K562 (cell line): ENCODE data around the gene NDFIP1. TPM values are rescaled to one million over a fixed set of nuclear protein-coding genes. Genes with fewer than 3 reads are reported as not detected.

Experiments used
- ATAC-seq: fragments of 200-7000 bp; cut with Tn5 transposase; 3 replicates; pipeline ENCODE4 v1.9.1; 2020; ENCODE audit warnings: moderate library complexity
- BruUV-seq: library from RNA; stranded (reverse); fragments of 400-500 nt; replicated peaks from 2 replicates; lab custom pipeline; 2021; lab: Mats Ljungman, UMichigan
- CTCF ChIA-PET: fragments of 300-600 bp; formaldehyde crosslinking; extraction: SDS; loops from one replicate; lab custom pipeline; 2021; ENCODE audit warnings: low intra/inter-chr PET ratio; lab: Yijun Ruan, JAX
- POLR2A ChIA-PET: fragments of 300-600, 350-650 bp; sonication (Branson Sonifier 250); formaldehyde crosslinking; extraction: SDS; loops from one replicate; lab custom pipeline; 2021; ENCODE audit warnings: antibody characterized with exemption, inconsistent platforms; lab: Yijun Ruan, JAX
- DNase-seq, 4 experiments: peaks; one replicate each; pipeline versions ENCODE4 v3.0.0 to v3.0.0-alpha.2; 2011 to 2018; ENCODE audit warnings: low spot score in 3 of 4, mixed read lengths in 3 of 4; ENCODE audit errors: extremely low read depth in 1 of 4
- FAIRE-seq: peaks from 2 replicates; lab custom pipeline; 2011; peaks lifted over from hg19 to GRCh38; lab: Jason Lieb, UNC
- H2AFZ ChIP-seq: 2 replicates; pipeline ENCODE4 v1.6.0; 2011; ENCODE audit warnings: low read depth, low read length, control low read depth, inconsistent platforms
- H3K27ac ChIP-seq: fragments of 200-600 bp; 3 replicates; pipeline ENCODE4 v1.8.0; 2011; ENCODE audit warnings: low read depth, mild to moderate bottlenecking, control low read depth, inconsistent platforms, low read length, moderate library complexity, mixed read lengths; ENCODE audit errors: extremely low read depth
- H3K27me3 ChIP-seq, 2 experiments: fragments of 300-600 bp in 1 of 2; 2 replicates in 1 of 2; 3 replicates in 1 of 2; pipeline versions ENCODE4 v1.6.0 to v1.8.0; 2011; ENCODE audit warnings: inconsistent platforms in 2 of 2, low read length in 2 of 2, mild to moderate bottlenecking in 1 of 2, mixed read lengths in 1 of 2, moderate library complexity in 1 of 2; ENCODE audit not compliant: control insufficient read depth in 2 of 2, insufficient read depth in 2 of 2
- H3K36me3 ChIP-seq: fragments of 300-600 bp; 3 replicates; pipeline ENCODE4 v1.8.0; 2011; ENCODE audit warnings: mild to moderate bottlenecking, low read length, inconsistent platforms; ENCODE audit not compliant: control insufficient read depth, insufficient read depth
- H3K4me1 ChIP-seq, 2 experiments: fragments of 200-600 bp in 1 of 2; replicated peaks in 1 of 2; 2 replicates in 1 of 2; 3 replicates in 1 of 2; pipeline versions ENCODE4 v1.5.1 to v1.8.0; 2011; ENCODE audit warnings: inconsistent platforms in 2 of 2, low read length in 2 of 2, mild to moderate bottlenecking in 1 of 2, mixed read lengths in 1 of 2, moderate library complexity in 1 of 2; ENCODE audit not compliant: control insufficient read depth in 2 of 2, insufficient read depth in 2 of 2
- H3K4me2 ChIP-seq: 2 replicates; pipeline ENCODE4 v1.6.1; 2011; ENCODE audit warnings: low read length, control low read depth, inconsistent platforms, mixed read lengths; ENCODE audit not compliant: insufficient read depth
- H3K4me3 ChIP-seq: fragments of 200-600 bp; sonication (generic), shearing (Covaris generic); 2 replicates; pipeline ENCODE4 v1.5.1; 2016; ENCODE audit warnings: control low read depth, inconsistent platforms
- H3K79me2 ChIP-seq: fragments of 200-600 bp; 3 replicates; pipeline ENCODE4 v1.8.0; 2011; ENCODE audit warnings: low read length, inconsistent platforms; ENCODE audit not compliant: control insufficient read depth, insufficient read depth
- H3K9ac ChIP-seq, 2 experiments: 2 replicates each; pipeline versions ENCODE4 v1.6.0 to v1.6.1; 2011; ENCODE audit warnings: low read depth in 2 of 2, low read length in 2 of 2, control low read depth in 1 of 2, inconsistent platforms in 1 of 2, mild to moderate bottlenecking in 1 of 2, mixed read lengths in 1 of 2; ENCODE audit not compliant: insufficient read depth in 1 of 2
- H3K9me1 ChIP-seq: one replicate; pipeline ENCODE4 v1.6.0; 2011; ENCODE audit warnings: inconsistent platforms, mild to moderate bottlenecking, low read length, moderate library complexity; ENCODE audit not compliant: control insufficient read depth, insufficient read depth
- H3K9me3 ChIP-seq: replicated peaks from 2 replicates; pipeline ENCODE4 v1.5.1; 2011; ENCODE audit warnings: low read depth, low read length, inconsistent platforms; ENCODE audit not compliant: control insufficient read depth, insufficient read depth
- H4K20me1 ChIP-seq: replicated peaks from 2 replicates; pipeline ENCODE4 v1.6.1; 2011; ENCODE audit warnings: low read length, inconsistent platforms, mixed read lengths; ENCODE audit not compliant: control insufficient read depth, insufficient read depth
- KLF13 ChIP-seq: fragments of 450-650 bp; IDR thresholded peaks from 2 replicates; pipeline ENCODE4 v1.6.1; 2016; ENCODE audit warnings: missing genetic modification characterization, low read depth, mild to moderate bottlenecking, missing compliant biosample characterization, moderate library complexity, borderline replicate concordance
- MAFK ChIP-seq: IDR thresholded peaks from 2 replicates; pipeline ENCODE4 v1.6.1; 2011; ENCODE audit warnings: low read length, improper control_type of control experiment
- MEF2A ChIP-seq: IDR thresholded peaks from 2 replicates; pipeline ENCODE4 v1.6.1; 2011; ENCODE audit warnings: low read depth, mild to moderate bottlenecking, low read length, moderate library complexity; ENCODE audit not compliant: control insufficient read depth
- NKRF ChIP-seq: fragments of 450-650 bp; IDR thresholded peaks from 2 replicates; pipeline ENCODE4 v1.6.1; 2016; ENCODE audit warnings: borderline replicate concordance
- NRF1 ChIP-seq, 2 experiments: fragments of 450-650 bp; IDR thresholded peaks in 1 of 2; conservative IDR thresholded peaks in 1 of 2; 2 replicates each; pipeline ENCODE4 v1.6.1; 2014; ENCODE audit warnings: mild to moderate bottlenecking in 2 of 2
- PBX2 ChIP-seq, 2 experiments: IDR thresholded peaks in 1 of 2; conservative IDR thresholded peaks in 1 of 2; 2 replicates each; pipeline ENCODE4 v1.6.1; 2016; ENCODE audit warnings: low read depth in 2 of 2, mild to moderate bottlenecking in 1 of 2, missing compliant biosample characterization in 1 of 2, missing genetic modification characterization in 1 of 2, moderate library complexity in 1 of 2
- PHB ChIP-seq: fragments of 250-450 bp; sonication (Bioruptor Pico); IDR thresholded peaks from 2 replicates; pipeline ENCODE4 v1.5.0; 2021
- POU5F1 ChIP-seq: fragments of 150-350 bp; IDR thresholded peaks from 2 replicates; pipeline ENCODE4 v1.6.1; 2014; ENCODE audit warnings: borderline replicate concordance, low read length, low read depth, mild to moderate bottlenecking; ENCODE audit not compliant: partially characterized antibody
- PRDM10 ChIP-seq: fragments of 450-650 bp; IDR thresholded peaks from 2 replicates; pipeline ENCODE4 v1.6.1; 2018; ENCODE audit not compliant: partially characterized antibody
- RFX7 ChIP-seq: fragments of 250-450 bp; sonication (Bioruptor Pico); IDR thresholded peaks from 2 replicates; pipeline ENCODE4 v1.5.1; 2021; ENCODE audit warnings: mild to moderate bottlenecking
- ZNF253 ChIP-seq: fragments of 250-450 bp; sonication (Bioruptor Pico); conservative IDR thresholded peaks from 2 replicates; pipeline ENCODE4 v1.6.1; 2021; ENCODE audit warnings: mild to moderate bottlenecking
- ZNF583 ChIP-seq: fragments of 250-450 bp; sonication (Bioruptor Pico); IDR thresholded peaks from 2 replicates; pipeline ENCODE4 v1.4.0; 2020
- WGBS: fragments of 100-300 bp; shearing (Covaris generic); methylation state at CpG from one replicate; pipeline ENCODE4 v1.1.6; 2016; ENCODE audit warnings: low coverage, mixed read lengths; ENCODE audit not compliant: insufficient coverage; ENCODE audit errors: missing lambda C conversion rate; 5-methylcytosine and 5-hydroxymethylcytosine counted together
- in situ Hi-C: fragments of 300-500 bp; cut with MboI; formaldehyde crosslinking; loops from 4 replicates; pipeline ENCODE4 v1.15.0; 2018; ENCODE audit warnings: inconsistent platforms, mixed read lengths
- intact Hi-C: fragments of 100-400 bp; cut with micrococcal nuclease; formaldehyde crosslinking; loops from 2 replicates; pipeline ENCODE4 v1.14.2; 2022
- polyA plus RNA-seq, 8 experiments: library from polyadenylated mRNA; depleted of rRNA in 4 of 8; stranded (reverse) in 5 of 8; unstranded in 3 of 8; fragments of >200 nt; fragmentation: Nextera tagmentation in 2 of 8; fragmentation: Illumina TruSeq in 1 of 8; extraction: Ambion mirVana in 2 of 8; extraction: Trizol in 1 of 8; gene quantifications; 2 replicates each; pipeline versions ENCODE4 v1.2.1 to v1.2.3, GENCODE V29; 2011 to 2014; ENCODE audit warnings: inconsistent platforms in 1 of 8, missing spikeins in 1 of 8
- total RNA-seq, 7 experiments: library from RNA; depleted of rRNA in 6 of 7; stranded (reverse); fragments of >200 nt in 6 of 7; fragmentation: Illumina TruSeq in 2 of 7; extraction: Trizol in 2 of 7; gene quantifications; 2 replicates each; pipeline versions ENCODE4 v1.2.1 to v1.2.3, GENCODE V29; 2011 to 2021; ENCODE audit warnings: low replicate concordance in 1 of 7

The NDFIP1 gene
- total and polyA plus RNA-seq, 9 of the 15 experiments (the other 6 are each of a cell fraction or from before 2014, with no cell fraction given), result 5.3 to 37.5 (median 31.9) TPM

GRCh38 chr5:142117579-142118151, 9.1 kb downstream of the NDFIP1 start:
- intact Hi-C loops (no loop called here), in situ Hi-C loops (no loop called here)
- H3K79me2 ChIP-seq, result peaks cover 87% of the 10 kb centered on the region
- H3K4me3 ChIP-seq, result no peak overlapping the region
- BruUV-seq, result no TSS peak
- ChIA-PET POLR2A (interaction anchor here (0.8 to 1.9 kb wide), 6 partner anchors 9 to 465 kb away, joined by 3 to 9 read pairs (median 4); partner anchors contain the start of genes GNPDA1 and NDFIP1), CTCF (no interaction called here)
- H2AFZ ChIP-seq, result no peak overlapping the region
- H4K20me1 ChIP-seq, result 0 out of 2 replicates have a peak, but pooled peaks cover 4% of the 10 kb centered on the region
- WGBS, result 88% methylated on average over 5 of the region's 5 CpGs
- H3K9ac ChIP-seq, result no peak overlapping the region
- H3K4me2 ChIP-seq, result no peak overlapping the region
- ATAC-seq (no peak), DNase-seq (no peak), FAIRE-seq (no peak)
- peaks cover 23% of the 10 kb centered on the region for H3K36me3 ChIP-seq
- H3K27me3 ChIP-seq, result no peaks in the 10 kb centered on the region
- H3K4me1 ChIP-seq, result peaks cover 4 to 23% of the 10 kb centered on the region in 2 experiments; a peak in 4 of 5 replicates
- H3K9me3 ChIP-seq, result no peaks in the 10 kb centered on the region
- no peak overlapping the region for H3K27ac ChIP-seq
- no peaks in the 10 kb centered on the region for H3K9me1 ChIP-seq
- TF ChIP-seq NRF1 (conservative IDR thresholded peaks at IDR 0.05 in 1 of 2, IDR thresholded peaks at IDR 0.05 in 1 of 2) (no peak), MAFK (no peak), KLF13 (no peak), PBX2 (CRISPR knock-in tag; IDR thresholded peaks at IDR 0.05; ENCODE audit: low read depth) (no peak), PBX2 (tag; conservative IDR thresholded peaks at IDR 0.05; ENCODE audit: low read depth) (no peak), POU5F1 (no peak), ZNF253 (CRISPR knock-in tag) (no peak), PHB (CRISPR knock-in tag) (no peak), NKRF (no peak), RFX7 (CRISPR knock-in tag) (no peak), PRDM10 (no peak), MEF2A (no peak), ZNF583 (CRISPR knock-in tag) (no peak)
